KMS-11 (cell line): Measurements from ENCODE around the gene SCAPER.
"Not testable (repeated sequence)": the region's sequence is repeated elsewhere in the genome, so short reads cannot be mapped to it uniquely, and the experiment has no call there.

Experiments used
- H2AFZ ChIP-seq: fragments of 200-600 bp; sonication (generic); 2 replicates; pipeline ENCODE4 v1.6.1; 2016; ENCODE audit warnings: antibody characterized with exemption, mixed run types, low read depth
- H3K27ac ChIP-seq: fragments of 200-600 bp; sonication (generic); 2 replicates; pipeline ENCODE4 v1.6.1; 2016; ENCODE audit warnings: mild to moderate bottlenecking, mixed run types
- H3K27me3 ChIP-seq: fragments of 200-600 bp; sonication (generic); 2 replicates; pipeline ENCODE4 v1.6.1; 2017; ENCODE audit warnings: mild to moderate bottlenecking, low read depth, mixed run types, moderate library complexity; ENCODE audit not compliant: insufficient read depth
- H3K36me3 ChIP-seq: fragments of 200-600 bp; sonication (generic); 2 replicates; pipeline ENCODE4 v1.6.1; 2017; ENCODE audit warnings: mild to moderate bottlenecking, mixed run types; ENCODE audit not compliant: insufficient read depth
- H3K4me1 ChIP-seq: fragments of 200-600 bp; sonication (generic); 2 replicates; pipeline ENCODE4 v1.6.1; 2016; ENCODE audit warnings: mild to moderate bottlenecking, low read depth, mixed run types; ENCODE audit not compliant: poor library complexity, severe bottlenecking
- H3K4me2 ChIP-seq: fragments of 200-600 bp; sonication (generic); 2 replicates; pipeline ENCODE4 v1.7.0; 2016; ENCODE audit warnings: mild to moderate bottlenecking, mixed run types
- H3K4me3 ChIP-seq: fragments of 200-600 bp; sonication (generic); IDR thresholded peaks from 2 replicates; pipeline ENCODE4 v1.6.1; 2017; ENCODE audit warnings: low read depth, low read length, mixed read lengths; ENCODE audit not compliant: insufficient read depth
- H3K79me2 ChIP-seq: fragments of 200-600 bp; sonication (generic); 2 replicates; pipeline ENCODE4 v1.6.1; 2016; ENCODE audit warnings: low read depth, mixed run types; ENCODE audit not compliant: insufficient read depth
- H3K9ac ChIP-seq: fragments of 200-600 bp; sonication (generic); 2 replicates; pipeline ENCODE4 v1.6.1; 2016; ENCODE audit warnings: mild to moderate bottlenecking, mixed run types
- H4K20me1 ChIP-seq: fragments of 200-600 bp; sonication (generic); 2 replicates; pipeline ENCODE4 v1.6.1; 2016; ENCODE audit warnings: mild to moderate bottlenecking, mixed run types; ENCODE audit not compliant: insufficient read depth
- CTCF ChIP-seq: fragments of 200-600 bp; sonication (generic); conservative IDR thresholded peaks from 2 replicates; pipeline ENCODE4 v1.6.1; 2017; ENCODE audit warnings: low read depth, mild to moderate bottlenecking, antibody characterized with exemption, low read length, moderate library complexity, mixed read lengths

SCAPER gene

GRCh38 chr15:76904461-76905012, 603 bp downstream of the SCAPER start:
- Histone ChIP-seq H3K4me1 (peaks cover 30% of the 10 kb centered on the region), H3K4me2 (peak overlapping the region; percentile 97), H4K20me1 (no peaks in the 10 kb centered on the region), H3K36me3 (no peaks in the 10 kb centered on the region), H2AFZ (peak overlapping the region; percentile 92), H3K27me3 (no peaks in the 10 kb centered on the region), H3K79me2 (peaks cover 7% of the 10 kb centered on the region; the same call in 1 of the 2 replicates), H3K4me3 (no peak overlapping the region), H3K27ac (peak overlapping the region; percentile 33; the same call in 1 of the 2 replicates), H3K9ac (peak overlapping the region; percentile 83)
- TF ChIP-seq CTCF: no peak

- no peak overlapping the region for H3K27ac ChIP-seq
- H3K4me2 ChIP-seq: peak overlapping the region; percentile 97
- peaks cover 7% of the 10 kb centered on the region; the same call in 1 of the 2 replicates for H3K79me2 ChIP-seq
- no peaks in the 10 kb centered on the region for H3K27me3 ChIP-seq
- no peak overlapping the region for H2AFZ ChIP-seq
- H4K20me1 ChIP-seq: no peaks in the 10 kb centered on the region
- H3K9ac ChIP-seq: no peak overlapping the region
- H3K4me1 ChIP-seq: peaks cover 30% of the 10 kb centered on the region
- TF ChIP-seq CTCF: peak; percentile 32; the same call in 1 of the 2 replicates
- H3K36me3 ChIP-seq: no peaks in the 10 kb centered on the region
- no peak overlapping the region for H3K4me3 ChIP-seq
Measured at GRCh38 chr15:76903251-76903681, 1.9 kb downstream of the SCAPER start.

GRCh38 chr15:76901965-76902364, 3.2 kb downstream of the SCAPER start:
- H3K9ac ChIP-seq: no peak overlapping the region
- no peak overlapping the region for H2AFZ ChIP-seq
- H3K79me2 ChIP-seq: peaks cover 7% of the 10 kb centered on the region; the same call in 1 of the 2 replicates
- no peaks in the 10 kb centered on the region for H4K20me1 ChIP-seq
- H3K4me3 ChIP-seq: no peak overlapping the region
- H3K4me2 ChIP-seq: no peak overlapping the region
- no peak overlapping the region for H3K27ac ChIP-seq
- peaks cover 30% of the 10 kb centered on the region for H3K4me1 ChIP-seq
- no peak for TF ChIP-seq CTCF
- no peaks in the 10 kb centered on the region for H3K27me3 ChIP-seq
- H3K36me3 ChIP-seq: no peaks in the 10 kb centered on the region

- not testable (repeated sequence) for H4K20me1 ChIP-seq, H3K27ac ChIP-seq, H3K27me3 ChIP-seq, H3K4me2 ChIP-seq, H2AFZ ChIP-seq, H3K4me3 ChIP-seq, H3K36me3 ChIP-seq, H3K9ac ChIP-seq
- Histone ChIP-seq H3K4me1 (peaks cover 34% of the 10 kb centered on the region), H3K79me2 (peaks cover 15% of the 10 kb centered on the region)
Measured at GRCh38 chr15:76899931-76900310, 5.2 kb downstream of the SCAPER start.

- not testable (repeated sequence) for H3K36me3 ChIP-seq, H4K20me1 ChIP-seq, H3K9ac ChIP-seq, H3K27me3 ChIP-seq, H3K4me2 ChIP-seq, H3K4me3 ChIP-seq, H2AFZ ChIP-seq, H3K27ac ChIP-seq
- peaks cover 18% of the 10 kb centered on the region for H3K79me2 ChIP-seq
- peaks cover 38% of the 10 kb centered on the region for H3K4me1 ChIP-seq
Measured at GRCh38 chr15:76899176-76899930, 5.8 kb downstream of the SCAPER start.
